ENCODE measurements around the gene ZNF593OS. TPM values are rescaled to one million over a fixed set of nuclear protein-coding genes. Genes with fewer than 3 reads are reported as not detected.

ZNF593OS gene
- total and polyA plus RNA-seq, 8 donors, result 1.0 to 3.2 (median 1.2) TPM; not detected in 2

- intact Hi-C loops (cut with DNase I), result no loop called here
- no peak for DNase-seq
- no peaks in the 10 kb centered on the region for H3K36me3 ChIP-seq
- peaks cover 0 to 42% of the 10 kb centered on the region in 2 donors for H3K27me3 ChIP-seq
- peak overlapping the region; percentile 48 to 70 for H3K27ac ChIP-seq
- H3K9me3 ChIP-seq, result no peaks in the 10 kb centered on the region
- H3K4me1 ChIP-seq, result peaks cover 0 to 13% of the 10 kb centered on the region in 2 donors
- TF ChIP-seq CTCF (IDR thresholded peaks at IDR 0.05), result no peak
- ATAC-seq, result no peak
- peak overlapping the region in 1 of 2 donors; percentile 32 for H3K4me3 ChIP-seq
Measured at GRCh38 chr1:26155370-26156284, 16.0 kb downstream of the ZNF593OS start.

GRCh38 chr1:26154750-26155149 lies 16.9 kb downstream of the ZNF593OS start:
- H3K4me3 ChIP-seq, result no peak overlapping the region
- H3K27ac ChIP-seq, result peak overlapping the region in 1 of 2 donors; percentile 70
- DNase-seq (no peak), ATAC-seq (peak; percentile 31)
- no peak for TF ChIP-seq CTCF (IDR thresholded peaks at IDR 0.05)
- intact Hi-C loops (cut with DNase I), result no loop called here
- peaks cover 0 to 13% of the 10 kb centered on the region in 2 donors for H3K4me1 ChIP-seq
- H3K36me3 ChIP-seq, result no peaks in the 10 kb centered on the region
- H3K27me3 ChIP-seq, result peaks cover 0 to 33% of the 10 kb centered on the region in 2 donors
- no peaks in the 10 kb centered on the region for H3K9me3 ChIP-seq

GRCh38 chr1:26153966-26154532 lies 17.6 kb downstream of the ZNF593OS start:
- Histone ChIP-seq H3K4me1 (peaks cover 0 to 13% of the 10 kb centered on the region in 2 donors), H3K4me3 (no peak overlapping the region), H3K27me3 (peaks cover 0 to 29% of the 10 kb centered on the region in 2 donors), H3K9me3 (no peaks in the 10 kb centered on the region), H3K36me3 (no peaks in the 10 kb centered on the region), H3K27ac (no peak overlapping the region)
- ATAC-seq, result peak; percentile 12
- no peak for TF ChIP-seq CTCF (IDR thresholded peaks at IDR 0.05)
- DNase-seq, result no peak
- intact Hi-C loops (cut with DNase I), result no loop called here

- Histone ChIP-seq H3K9me3 (no peaks in the 10 kb centered on the region), H3K27ac (no peak overlapping the region), H3K4me1 (peaks cover 0 to 11% of the 10 kb centered on the region in 2 donors), H3K4me3 (no peak overlapping the region), H3K27me3 (no peaks in the 10 kb centered on the region), H3K36me3 (no peaks in the 10 kb centered on the region)
- DNase-seq (no peak), ATAC-seq (no peak)
- no peak for TF ChIP-seq CTCF (IDR thresholded peaks at IDR 0.05)
- intact Hi-C loops (cut with DNase I), result loop anchor here in 1 of 2 donors (5.0 kb wide), 1 partner anchor 47 kb away; no protein-coding TSS in a partner anchor
Measured at GRCh38 chr1:26148887-26149286, 22.7 kb downstream of the ZNF593OS start.

GRCh38 chr1:26145960-26146294 lies 25.7 kb downstream of the ZNF593OS start:
- Histone ChIP-seq H3K36me3 (no peaks in the 10 kb centered on the region), H3K9me3 (no peaks in the 10 kb centered on the region), H3K27me3 (no peaks in the 10 kb centered on the region), H3K4me3 (no peak overlapping the region), H3K27ac (no peak overlapping the region), H3K4me1 (peaks cover 0 to 10% of the 10 kb centered on the region in 2 donors)
- TF ChIP-seq CTCF (IDR thresholded peaks at IDR 0.05), result no peak
- no peak for ATAC-seq
- no peak for DNase-seq
- intact Hi-C loops (cut with DNase I), result loop anchor here in 1 of 2 donors (5.0 kb wide), 1 partner anchor 44 kb away; no protein-coding TSS in a partner anchor
